ENCODE data around the gene A2M.

- TF ChIP-seq NFATC3 (CRISPR knock-in tag; IDR thresholded peaks at IDR 0.05) (no peak), PHF8 (CRISPR knock-in tag; IDR thresholded peaks at IDR 0.05) (no peak), MXI1 (IDR thresholded peaks at IDR 0.05; ENCODE audit: borderline replicate concordance, low read depth, low read length) (no peak), JUND (CRISPR knock-in tag; IDR thresholded peaks at IDR 0.05) (no peak), KDM2A (CRISPR knock-in tag; IDR thresholded peaks at IDR 0.05; ENCODE audit: borderline replicate concordance, low read depth) (no peak), KLF16 (CRISPR knock-in tag; IDR thresholded peaks at IDR 0.05) (no peak), TAF1 (CRISPR knock-in tag; IDR thresholded peaks at IDR 0.05) (no peak), CTCF (CRISPR knock-in tag; IDR thresholded peaks at IDR 0.05) (no peak), ZFX (CRISPR knock-in tag; IDR thresholded peaks at IDR 0.05; ENCODE audit: low read depth) (no peak)
- TF ChIP-seq, protein P1, sequence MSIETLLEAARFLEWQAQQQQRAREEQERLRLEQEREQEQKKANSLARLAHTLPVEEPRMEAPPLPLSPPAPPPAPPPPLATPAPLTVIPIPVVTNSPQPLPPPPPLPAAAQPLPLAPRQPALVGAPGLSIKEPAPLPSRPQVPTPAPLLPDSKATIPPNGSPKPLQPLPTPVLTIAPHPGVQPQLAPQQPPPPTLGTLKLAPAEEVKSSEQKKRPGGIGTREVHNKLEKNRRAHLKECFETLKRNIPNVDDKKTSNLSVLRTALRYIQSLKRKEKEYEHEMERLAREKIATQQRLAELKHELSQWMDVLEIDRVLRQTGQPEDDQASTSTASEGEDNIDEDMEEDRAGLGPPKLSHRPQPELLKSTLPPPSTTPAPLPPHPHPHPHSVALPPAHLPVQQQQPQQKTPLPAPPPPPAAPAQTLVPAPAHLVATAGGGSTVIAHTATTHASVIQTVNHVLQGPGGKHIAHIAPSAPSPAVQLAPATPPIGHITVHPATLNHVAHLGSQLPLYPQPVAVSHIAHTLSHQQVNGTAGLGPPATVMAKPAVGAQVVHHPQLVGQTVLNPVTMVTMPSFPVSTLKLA (IDR thresholded peaks at IDR 0.05), result no peak
- TF ChIP-seq, protein P2, sequence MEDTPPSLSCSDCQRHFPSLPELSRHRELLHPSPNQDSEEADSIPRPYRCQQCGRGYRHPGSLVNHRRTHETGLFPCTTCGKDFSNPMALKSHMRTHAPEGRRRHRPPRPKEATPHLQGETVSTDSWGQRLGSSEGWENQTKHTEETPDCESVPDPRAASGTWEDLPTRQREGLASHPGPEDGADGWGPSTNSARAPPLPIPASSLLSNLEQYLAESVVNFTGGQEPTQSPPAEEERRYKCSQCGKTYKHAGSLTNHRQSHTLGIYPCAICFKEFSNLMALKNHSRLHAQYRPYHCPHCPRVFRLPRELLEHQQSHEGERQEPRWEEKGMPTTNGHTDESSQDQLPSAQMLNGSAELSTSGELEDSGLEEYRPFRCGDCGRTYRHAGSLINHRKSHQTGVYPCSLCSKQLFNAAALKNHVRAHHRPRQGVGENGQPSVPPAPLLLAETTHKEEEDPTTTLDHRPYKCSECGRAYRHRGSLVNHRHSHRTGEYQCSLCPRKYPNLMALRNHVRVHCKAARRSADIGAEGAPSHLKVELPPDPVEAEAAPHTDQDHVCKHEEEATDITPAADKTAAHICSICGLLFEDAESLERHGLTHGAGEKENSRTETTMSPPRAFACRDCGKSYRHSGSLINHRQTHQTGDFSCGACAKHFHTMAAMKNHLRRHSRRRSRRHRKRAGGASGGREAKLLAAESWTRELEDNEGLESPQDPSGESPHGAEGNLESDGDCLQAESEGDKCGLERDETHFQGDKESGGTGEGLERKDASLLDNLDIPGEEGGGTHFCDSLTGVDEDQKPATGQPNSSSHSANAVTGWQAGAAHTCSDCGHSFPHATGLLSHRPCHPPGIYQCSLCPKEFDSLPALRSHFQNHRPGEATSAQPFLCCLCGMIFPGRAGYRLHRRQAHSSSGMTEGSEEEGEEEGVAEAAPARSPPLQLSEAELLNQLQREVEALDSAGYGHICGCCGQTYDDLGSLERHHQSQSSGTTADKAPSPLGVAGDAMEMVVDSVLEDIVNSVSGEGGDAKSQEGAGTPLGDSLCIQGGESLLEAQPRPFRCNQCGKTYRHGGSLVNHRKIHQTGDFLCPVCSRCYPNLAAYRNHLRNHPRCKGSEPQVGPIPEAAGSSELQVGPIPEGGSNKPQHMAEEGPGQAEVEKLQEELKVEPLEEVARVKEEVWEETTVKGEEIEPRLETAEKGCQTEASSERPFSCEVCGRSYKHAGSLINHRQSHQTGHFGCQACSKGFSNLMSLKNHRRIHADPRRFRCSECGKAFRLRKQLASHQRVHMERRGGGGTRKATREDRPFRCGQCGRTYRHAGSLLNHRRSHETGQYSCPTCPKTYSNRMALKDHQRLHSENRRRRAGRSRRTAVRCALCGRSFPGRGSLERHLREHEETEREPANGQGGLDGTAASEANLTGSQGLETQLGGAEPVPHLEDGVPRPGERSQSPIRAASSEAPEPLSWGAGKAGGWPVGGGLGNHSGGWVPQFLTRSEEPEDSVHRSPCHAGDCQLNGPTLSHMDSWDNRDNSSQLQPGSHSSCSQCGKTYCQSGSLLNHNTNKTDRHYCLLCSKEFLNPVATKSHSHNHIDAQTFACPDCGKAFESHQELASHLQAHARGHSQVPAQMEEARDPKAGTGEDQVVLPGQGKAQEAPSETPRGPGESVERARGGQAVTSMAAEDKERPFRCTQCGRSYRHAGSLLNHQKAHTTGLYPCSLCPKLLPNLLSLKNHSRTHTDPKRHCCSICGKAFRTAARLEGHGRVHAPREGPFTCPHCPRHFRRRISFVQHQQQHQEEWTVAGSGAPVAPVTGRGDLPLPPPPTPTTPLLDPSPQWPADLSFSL (CRISPR knock-in tag; IDR thresholded peaks at IDR 0.05), result no peak
- TF ChIP-seq, protein P3, sequence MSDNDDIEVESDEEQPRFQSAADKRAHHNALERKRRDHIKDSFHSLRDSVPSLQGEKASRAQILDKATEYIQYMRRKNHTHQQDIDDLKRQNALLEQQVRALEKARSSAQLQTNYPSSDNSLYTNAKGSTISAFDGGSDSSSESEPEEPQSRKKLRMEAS (IDR thresholded peaks at IDR 0.05), result no peak
Observed at GRCh38 chr12:9047105-9047504, 68.6 kb downstream of the A2M start.

All from HepG2 (cell line).